GM10847 (cell line): Measurements from ENCODE around the gene PARD6B.

Experiments used
- POLR2A ChIP-seq: IDR thresholded peaks from 2 replicates; pipeline ENCODE4 v1.6.1; 2011; ENCODE audit not compliant: insufficient read length; ENCODE audit errors: extremely low read depth

Gene PARD6B

DNA sequence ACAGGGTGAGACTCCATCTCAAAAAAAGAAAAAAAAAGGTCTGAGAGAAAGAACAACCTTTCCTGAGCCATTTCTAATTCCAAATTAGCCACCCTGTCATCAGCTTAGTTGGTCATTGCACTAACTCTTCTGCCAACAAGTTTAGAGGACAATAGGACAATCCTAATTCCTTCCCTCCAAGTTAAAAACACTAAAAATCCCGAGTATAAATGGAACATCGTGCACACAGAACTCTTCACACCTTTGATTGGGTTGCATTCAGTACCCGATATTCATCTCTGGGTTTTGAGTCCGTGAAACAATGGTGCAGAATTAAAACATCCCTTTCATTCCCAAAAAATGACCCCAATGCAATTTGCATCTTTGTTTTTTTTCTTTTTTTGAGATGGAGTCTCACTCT, 23.0 kb downstream of the PARD6B start:
- no peak for TF ChIP-seq POLR2A

DNA sequence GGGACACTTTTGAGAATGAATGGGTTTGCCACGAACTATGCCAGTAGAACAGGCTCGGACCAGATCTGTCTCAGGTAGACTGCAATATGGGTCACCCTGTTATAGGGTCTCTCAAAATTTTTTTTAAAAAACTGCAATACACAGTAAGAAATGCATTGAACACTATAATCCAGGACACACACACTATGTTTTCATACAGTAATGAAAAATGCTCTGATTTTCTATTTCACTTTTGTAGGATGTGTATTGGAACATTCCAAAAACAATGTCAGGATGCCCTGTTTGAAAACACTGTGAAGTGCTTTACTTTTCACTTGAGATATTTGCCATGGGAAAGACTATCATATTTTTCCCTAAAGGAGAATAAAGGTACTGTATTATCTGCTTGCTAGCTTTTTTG, 25.1 kb downstream of the PARD6B start:
- no peak for TF ChIP-seq POLR2A

DNA sequence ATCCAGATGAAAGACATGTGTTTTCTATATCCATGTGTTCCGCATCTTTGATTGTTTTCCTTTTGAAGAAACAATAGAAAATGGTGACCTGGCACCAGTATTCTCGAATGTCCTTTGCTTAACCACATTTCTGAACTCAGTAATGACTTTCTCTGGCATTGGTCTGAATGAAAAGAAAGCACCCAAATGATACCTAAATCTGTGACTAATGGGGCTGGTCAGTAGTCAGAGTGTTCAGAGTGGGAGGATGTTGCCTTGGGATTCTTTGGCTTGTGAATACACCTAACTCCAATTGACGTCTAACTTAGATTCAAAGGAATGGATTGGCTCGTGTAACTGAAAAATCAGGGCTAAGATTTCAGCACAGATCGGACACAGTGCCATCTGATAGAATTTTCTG, 27.1 kb downstream of the PARD6B start:
- TF ChIP-seq POLR2A = no peak

DNA sequence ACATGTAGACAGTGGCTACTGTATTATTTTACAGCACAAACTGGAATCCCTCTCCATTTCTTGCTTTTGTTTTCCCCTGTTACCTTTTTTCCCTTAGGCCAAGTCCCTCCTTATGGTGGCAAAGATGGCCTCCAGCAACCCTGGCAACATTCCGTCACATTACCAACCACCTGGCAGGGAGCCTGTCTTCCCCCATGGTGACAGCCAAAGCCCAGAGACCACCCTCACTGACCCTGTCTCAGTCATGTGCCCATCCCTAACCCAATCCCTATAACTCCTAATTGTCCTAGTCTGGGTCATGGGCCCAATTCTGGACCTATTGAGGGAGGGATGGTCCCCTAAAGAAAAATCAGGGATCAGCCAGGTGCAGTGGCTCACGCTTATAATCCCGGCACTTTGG, 27.6 kb downstream of the PARD6B start:
- TF ChIP-seq POLR2A = no peak

DNA sequence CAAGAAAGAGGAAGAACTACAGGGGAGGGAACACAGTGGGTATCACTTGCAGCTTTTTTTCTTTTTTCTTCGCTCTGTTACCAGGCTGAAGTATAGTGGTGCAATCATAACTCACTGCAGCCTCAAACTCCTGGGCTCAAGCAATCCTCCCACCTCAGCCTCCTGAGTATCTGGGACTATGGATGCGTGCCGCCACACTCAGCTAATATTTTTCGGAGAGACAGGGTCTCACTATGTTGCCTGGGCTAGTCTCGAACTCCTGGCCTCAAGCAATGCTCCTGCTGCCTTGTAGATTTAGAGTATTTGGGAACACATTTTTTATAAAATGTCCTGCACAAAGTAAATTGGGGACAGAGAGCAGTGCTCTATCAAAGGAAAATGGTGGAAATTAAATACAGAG, 28.3 kb downstream of the PARD6B start:
- no peak for TF ChIP-seq POLR2A

DNA sequence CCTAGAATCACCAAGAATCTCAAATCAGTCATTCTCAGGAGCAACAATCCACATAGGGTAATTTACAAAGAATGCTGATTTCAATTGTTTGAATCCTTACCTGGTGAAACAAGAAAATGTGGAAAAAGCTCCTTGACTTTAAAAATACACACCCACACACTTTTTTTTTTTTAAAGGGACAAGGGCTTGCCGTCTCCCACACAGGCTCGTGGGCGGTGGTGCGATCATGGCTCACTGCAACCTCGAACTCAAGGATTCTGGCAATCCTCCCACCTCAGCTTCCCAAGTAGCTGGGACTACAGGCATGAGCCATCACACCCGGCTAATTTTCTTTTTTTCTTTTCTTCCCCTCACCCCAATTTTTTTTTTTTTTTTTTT, 30.7 kb downstream of the PARD6B start:
- TF ChIP-seq POLR2A = no peak

DNA sequence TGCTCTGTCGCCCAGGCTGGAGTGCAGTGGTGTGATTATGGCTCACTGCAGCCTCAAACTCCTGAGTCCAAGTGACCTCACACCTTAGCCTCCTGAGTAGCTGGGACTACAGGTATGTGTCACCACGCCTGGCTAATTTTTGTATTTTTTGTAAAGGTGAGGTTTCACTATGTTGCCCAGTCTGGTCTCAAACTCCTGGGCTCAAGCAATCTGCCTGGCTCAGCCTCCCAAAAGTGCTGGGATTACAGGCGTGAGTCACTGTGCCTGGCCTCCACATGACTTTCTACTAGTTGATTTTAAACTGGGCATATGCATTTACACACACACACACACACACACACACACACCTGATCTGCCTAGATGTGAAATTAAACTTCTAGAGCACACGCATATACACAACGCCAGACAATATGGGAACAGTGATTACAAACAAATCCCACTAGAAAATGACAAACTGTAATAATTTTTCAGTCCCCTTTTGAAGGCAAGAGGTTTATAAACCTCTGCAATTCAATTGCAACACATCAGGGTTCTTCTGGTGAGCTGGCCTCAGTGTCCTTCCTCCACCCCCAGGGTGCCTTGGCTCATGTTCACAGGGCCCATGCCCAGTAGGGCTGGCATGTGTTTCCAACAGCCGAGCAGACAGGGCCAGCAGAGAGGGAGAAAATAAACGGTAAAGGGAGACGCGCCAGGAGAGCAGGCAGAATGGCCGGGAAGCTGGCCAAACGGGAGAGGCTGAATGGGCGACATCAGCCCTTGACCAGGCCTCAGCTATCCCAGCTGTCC, 31.2 kb downstream of the PARD6B start:
- no peak for TF ChIP-seq POLR2A

DNA sequence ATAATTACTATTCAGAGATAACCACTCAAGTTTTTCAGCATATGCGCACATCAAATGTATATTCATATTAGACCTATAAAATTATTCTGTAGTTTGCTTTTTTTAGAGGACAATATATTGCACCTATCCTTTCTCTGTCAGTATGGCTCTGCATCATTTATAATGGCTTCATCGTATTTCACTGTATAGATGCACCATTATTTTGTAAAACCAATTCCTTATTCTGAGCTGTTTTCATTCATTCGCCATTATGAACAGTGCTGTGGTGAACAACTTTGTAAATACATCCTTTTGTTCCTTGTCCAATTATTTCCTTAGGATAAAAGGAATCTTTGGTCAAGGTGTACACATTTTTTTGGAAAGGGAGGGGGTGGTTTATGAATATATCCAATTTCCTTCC, 34.3 kb downstream of the PARD6B start:
- no peak for TF ChIP-seq POLR2A

GRCh38 chr20:50772420-50773185, 41.2 kb downstream of the PARD6B start:
- TF ChIP-seq POLR2A = no peak

DNA sequence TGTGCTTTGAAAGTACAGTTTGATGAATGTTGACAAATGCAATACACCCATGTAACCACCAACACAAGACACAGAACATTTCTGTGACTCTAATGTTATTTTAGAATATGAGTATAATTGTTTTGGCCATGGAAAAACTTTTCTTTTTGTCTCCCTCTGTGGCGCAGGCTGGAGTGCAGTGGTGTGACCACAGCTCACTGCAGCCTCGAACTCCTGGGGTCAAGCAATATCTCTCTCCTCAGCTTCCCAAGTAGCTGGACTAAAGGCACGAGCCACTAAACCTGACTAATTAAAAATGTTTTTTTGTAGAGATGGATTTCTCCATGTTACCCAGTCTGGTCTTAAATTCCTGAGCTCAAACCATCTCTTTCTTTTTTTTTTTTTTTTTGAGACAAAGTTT, 43.1 kb downstream of the PARD6B start:
- no peak for TF ChIP-seq POLR2A

DNA sequence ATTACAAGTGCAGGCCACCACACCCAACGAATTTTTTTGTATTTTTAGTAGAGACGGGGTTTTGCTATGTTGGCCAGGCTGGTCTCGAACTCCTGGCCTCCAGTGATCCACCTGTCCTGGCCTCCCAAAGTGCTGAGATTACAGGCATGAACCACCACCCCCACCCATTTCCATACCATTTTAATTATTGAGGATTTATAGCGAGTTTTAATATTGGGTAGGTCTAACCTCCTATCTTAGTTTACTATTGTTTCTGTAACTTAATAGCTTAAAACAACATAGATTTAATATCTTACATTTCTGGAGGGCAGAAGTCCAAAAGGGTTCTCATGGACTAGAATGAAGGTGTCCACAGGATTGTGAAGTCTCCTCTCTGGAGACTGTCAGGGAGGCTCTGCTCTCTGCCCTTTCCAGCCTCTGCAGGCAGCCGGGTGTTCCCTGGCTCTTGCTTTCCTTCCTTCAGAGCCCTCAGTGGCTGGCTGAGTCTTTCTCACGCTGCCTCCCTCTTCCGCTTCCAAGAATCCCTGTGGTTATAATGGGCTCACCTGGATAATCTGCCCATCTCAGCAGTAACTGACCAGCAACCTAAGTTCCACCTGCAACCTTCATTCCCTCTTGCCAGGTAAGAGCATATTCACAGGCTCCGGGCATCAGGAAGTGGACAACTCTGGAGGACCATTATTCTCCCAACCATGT, 44.9 kb downstream of the PARD6B start:
- no peak for TF ChIP-seq POLR2A

GRCh38 chr20:50777373-50777772, 46.0 kb downstream of the PARD6B start:
- no peak for TF ChIP-seq POLR2A

- TF ChIP-seq POLR2A = no peak
Observed at GRCh38 chr20:50783390-50783789, 52.0 kb downstream of the PARD6B start.

GRCh38 chr20:50783903-50784302, 52.5 kb downstream of the PARD6B start:
- TF ChIP-seq POLR2A = no peak

DNA sequence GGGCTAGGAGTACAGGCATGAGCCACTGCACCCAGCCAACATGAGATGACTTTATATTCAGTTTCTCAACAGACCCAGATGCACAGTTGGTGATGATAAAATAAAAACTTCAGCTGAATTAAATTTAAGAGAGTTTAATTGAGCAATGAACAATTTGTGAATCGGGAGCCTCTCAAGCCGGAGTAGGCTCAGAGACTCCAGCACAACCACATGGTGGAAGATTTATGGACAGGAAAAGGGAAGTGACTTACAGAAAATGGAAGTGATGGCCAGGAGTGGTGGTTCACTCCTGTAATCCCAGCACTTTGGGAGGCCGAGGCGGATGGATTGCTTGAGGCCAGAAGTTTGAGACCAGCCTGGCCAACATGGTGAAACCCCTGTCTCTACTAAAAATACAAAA, 53.1 kb downstream of the PARD6B start:
- TF ChIP-seq POLR2A = no peak

GRCh38 chr20:50786703-50787102, 55.3 kb downstream of the PARD6B start:
- TF ChIP-seq POLR2A = no peak
